Testis (tissue), 3 donors: ENCODE results near the gene GBX1. TPM values are rescaled to one million over a fixed set of nuclear protein-coding genes. Genes with fewer than 3 reads are reported as not detected.

Experiments used
- DNase-seq: peaks from one replicate; pipeline ENCODE4 v3.0.0-alpha.2; 2019
- H3K27ac ChIP-seq, 2 donors: fragments of 200-600 bp; sonication (generic); one replicate each; pipeline ENCODE4 v1.5.1; 2019
- H3K27me3 ChIP-seq: fragments of 200-600 bp; sonication (generic); one replicate; pipeline ENCODE4 v1.5.1; 2019
- H3K36me3 ChIP-seq: fragments of 200-600 bp; sonication (generic); one replicate; pipeline ENCODE4 v1.5.1; 2017; ENCODE audit warnings: low read depth; ENCODE audit errors: missing control alignments
- H3K4me1 ChIP-seq: fragments of 200-600 bp; sonication (generic); one replicate; pipeline ENCODE4 v1.5.1; 2019
- H3K4me3 ChIP-seq, 2 donors: fragments of 200-600 bp; sonication (generic); one replicate each; pipeline ENCODE4 v1.5.1; 2017 to 2019
- H3K9me3 ChIP-seq: fragments of 200-600 bp; sonication (generic); one replicate; pipeline ENCODE4 v1.5.1; 2017
- CTCF ChIP-seq, 3 experiments: fragments of 450-650 bp in 2 of 3; fragments of 200-600 bp in 1 of 3; sonication (generic) in 1 of 3; IDR thresholded peaks; one replicate each; pipeline ENCODE4 v1.5.1; 2016 to 2019; ENCODE audit warnings: antibody characterized with exemption in 3 of 3, mild to moderate bottlenecking in 2 of 3, moderate library complexity in 1 of 3
- POLR2A ChIP-seq: fragments of 450-650 bp; IDR thresholded peaks from one replicate; pipeline ENCODE4 v1.6.1; 2017; ENCODE audit warnings: antibody characterized with exemption, mild to moderate bottlenecking, moderate library complexity
- WGBS, 2 donors: methylation state at CpG; one replicate each; pipeline ENCODE4 v1.1.5; 2018; 5-methylcytosine and 5-hydroxymethylcytosine counted together
- intact Hi-C: fragments of 100-400 bp; cut with DNase I; formaldehyde crosslinking; loops from one replicate; pipeline ENCODE4 v1.15.1; 2023; ENCODE audit warnings: low total_unique reads
- polyA plus RNA-seq: library from polyadenylated mRNA; stranded (reverse); fragments of 350-450 nt; fragmentation: Illumina TruSeq; extraction: RNeasy Lipid Tissue Mini Kit (QIAGEN cat#74804); gene quantifications from one replicate; pipeline ENCODE4 v1.2.3, GENCODE V29; 2014; ENCODE audit warnings: low read depth, low replicate concordance; ENCODE audit not compliant: insufficient read depth
- total RNA-seq, 2 donors: library from RNA; depleted of rRNA; stranded (reverse); fragments of >200 nt; gene quantifications; one replicate each; pipeline ENCODE4 v1.2.3, GENCODE V29; 2016

GBX1 gene
- total and polyA plus RNA-seq, 3 donors from 2014 or later, result 2.9 to 15.6 (median 7.2) TPM

- no peak overlapping the region for H3K4me3 ChIP-seq
- no peaks in the 10 kb centered on the region for H3K4me1 ChIP-seq
- no peak for DNase-seq
- H3K36me3 ChIP-seq, result no peaks in the 10 kb centered on the region
- 60% methylated on average over 12 of the region's 12 CpGs; no CpG with 5 or more reads in 1 of the 2 donors for WGBS, 2 donors
- H3K9me3 ChIP-seq, result no peaks in the 10 kb centered on the region
- no peak overlapping the region for H3K27ac ChIP-seq
- H3K27me3 ChIP-seq, result no peaks in the 10 kb centered on the region
- intact Hi-C loops, result no loop called here
- TF ChIP-seq CTCF (IDR thresholded peaks at IDR 0.05), result no peak
Measured at GRCh38 chr7:151207804-151208203, 40.3 kb upstream of the GBX1 start.

- Histone ChIP-seq H3K4me3 (no peak overlapping the region), H3K9me3 (no peaks in the 10 kb centered on the region), H3K4me1 (no peaks in the 10 kb centered on the region), H3K27ac (no peak overlapping the region), H3K27me3 (no peaks in the 10 kb centered on the region), H3K36me3 (no peaks in the 10 kb centered on the region)
- no peak for TF ChIP-seq CTCF (IDR thresholded peaks at IDR 0.05)
- no peak for TF ChIP-seq POLR2A
- DNase-seq, result no peak
- intact Hi-C loops, result no loop called here
- WGBS, 2 donors, result 77 to 80% methylated on average over 9 of the region's 9 CpGs
Measured at GRCh38 chr7:151207315-151207714, 39.8 kb upstream of the GBX1 start.

GRCh38 chr7:151206914-151207313, 39.4 kb upstream of the GBX1 start:
- no peaks in the 10 kb centered on the region for H3K36me3 ChIP-seq
- no peak overlapping the region for H3K4me3 ChIP-seq
- H3K9me3 ChIP-seq, result no peaks in the 10 kb centered on the region
- H3K4me1 ChIP-seq, result no peaks in the 10 kb centered on the region
- no peak overlapping the region for H3K27ac ChIP-seq
- DNase-seq, result no peak
- WGBS, 2 donors, result 59 to 69% methylated on average over 9 of the region's 9 CpGs
- no peak for TF ChIP-seq POLR2A
- TF ChIP-seq CTCF (IDR thresholded peaks at IDR 0.05), result no peak
- H3K27me3 ChIP-seq, result no peaks in the 10 kb centered on the region
- intact Hi-C loops, result no loop called here

- DNase-seq, result no peak
- Histone ChIP-seq H3K27me3 (no peaks in the 10 kb centered on the region), H3K36me3 (no peaks in the 10 kb centered on the region), H3K4me1 (no peaks in the 10 kb centered on the region), H3K4me3 (no peak overlapping the region), H3K9me3 (no peaks in the 10 kb centered on the region), H3K27ac (no peak overlapping the region)
- WGBS, 2 donors, result 76 to 80% methylated on average over 6 of the region's 6 CpGs
- TF ChIP-seq CTCF (IDR thresholded peaks at IDR 0.05) (no peak), POLR2A (no peak)
- intact Hi-C loops, result no loop called here
Measured at GRCh38 chr7:151205730-151206129, 38.2 kb upstream of the GBX1 start.

GRCh38 chr7:151204383-151205032, 37.0 kb upstream of the GBX1 start:
- H3K4me1 ChIP-seq, result no peaks in the 10 kb centered on the region
- H3K27me3 ChIP-seq, result no peaks in the 10 kb centered on the region
- peak; percentile 34 for DNase-seq
- WGBS, 2 donors, result 61 to 66% methylated on average over 25 to 37 of the region's 48 CpGs
- H3K4me3 ChIP-seq, result peak overlapping the region in 1 of 2 donors; percentile 36
- no peaks in the 10 kb centered on the region for H3K9me3 ChIP-seq
- no peaks in the 10 kb centered on the region for H3K36me3 ChIP-seq
- H3K27ac ChIP-seq, result no peak overlapping the region
- TF ChIP-seq POLR2A, result no peak
- TF ChIP-seq CTCF (IDR thresholded peaks at IDR 0.05), result peak in 1 of 3 experiments; percentile 15
- intact Hi-C loops, result no loop called here
